BJ (cell line): ENCODE measurements around the gene MIOX. TPM values are rescaled to one million over a fixed set of nuclear protein-coding genes. Genes with fewer than 3 reads are reported as not detected.

Source experiments
- CTCF ChIA-PET: fragments of 350-600 bp; formaldehyde crosslinking; extraction: SDS; loops from one replicate; lab custom pipeline; 2021; ENCODE audit warnings: antibody characterized with exemption, inconsistent platforms; lab: Yijun Ruan, JAX
- POLR2A ChIA-PET: fragments of 300-600 bp; sonication (Branson Sonifier 250); formaldehyde crosslinking; extraction: SDS; loops from one replicate; lab custom pipeline; 2021; ENCODE audit warnings: antibody characterized with exemption; lab: Charles Lee
- DNase-seq: peaks from one replicate; pipeline ENCODE4 v3.0.0-alpha.2; 2011; ENCODE audit warnings: low read depth
- H3K27me3 ChIP-seq: 2 replicates; pipeline ENCODE4 v1.6.0; 2011; ENCODE audit warnings: low read length; ENCODE audit not compliant: control insufficient read depth, insufficient read depth
- H3K36me3 ChIP-seq: 2 replicates; pipeline ENCODE4 v1.5.1; 2011; ENCODE audit warnings: low read length; ENCODE audit not compliant: control insufficient read depth, insufficient read depth
- H3K4me3 ChIP-seq: 2 replicates; pipeline ENCODE4 v1.5.1; 2011; ENCODE audit warnings: low read depth, mild to moderate bottlenecking, control low read depth, low read length
- polyA plus RNA-seq: library from polyadenylated mRNA; depleted of rRNA; stranded (reverse); fragments of >200 nt; gene quantifications from 2 replicates; pipeline ENCODE4 v1.2.3, GENCODE V29; 2011
- TF ChIP-seq, protein P1 (sequence below): IDR thresholded peaks from 2 replicates; pipeline ENCODE4 v1.5.1; 2011; ENCODE audit warnings: low read depth, mild to moderate bottlenecking, control low read depth, inconsistent platforms, low read length, moderate library complexity; ENCODE audit not compliant: insufficient read depth

MIOX gene
- polyA plus RNA-seq, 1 experiment: 0.20 TPM

DNA sequence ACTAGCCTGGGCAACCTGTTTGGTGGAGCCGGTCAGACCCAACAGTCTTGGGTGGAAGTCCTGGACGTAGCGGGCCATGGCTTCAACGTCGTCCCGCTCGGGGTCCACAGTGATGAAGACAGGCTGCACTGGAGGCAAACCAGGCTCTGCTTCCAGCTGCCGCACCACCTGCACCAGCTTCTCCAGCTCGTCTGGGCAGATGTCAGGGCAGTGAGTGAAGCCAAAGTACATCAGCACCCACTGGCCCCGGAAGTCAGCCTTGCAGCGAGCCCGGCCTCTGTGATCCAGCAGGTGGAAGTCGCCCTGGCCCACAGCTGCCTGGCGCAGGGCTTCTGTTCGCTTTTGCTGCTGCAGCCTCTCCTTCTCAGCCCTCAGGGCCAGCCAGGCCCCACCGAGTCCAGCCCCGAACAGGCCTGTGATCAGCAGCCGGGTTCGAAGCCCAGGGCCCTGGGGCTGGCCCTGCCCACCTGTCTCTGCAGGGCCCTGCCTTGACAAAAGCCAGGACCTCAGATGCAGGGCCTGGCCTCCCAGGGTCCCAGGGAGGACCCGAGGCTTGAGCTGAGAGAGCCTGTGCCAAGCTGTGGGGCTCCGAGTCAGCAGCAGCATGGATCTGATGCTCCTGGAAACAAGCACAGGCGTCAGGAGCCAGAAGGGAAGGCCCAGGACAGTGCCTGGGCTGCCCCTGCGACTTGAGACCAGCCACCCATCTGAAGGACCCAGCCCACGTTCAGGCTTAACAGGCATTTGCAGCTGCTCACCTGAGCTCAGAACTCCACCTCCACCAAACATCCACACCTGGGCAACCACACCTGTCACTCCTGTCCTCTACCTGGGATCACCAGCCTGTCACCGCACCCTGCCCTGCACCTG, 37.4 kb downstream of the MIOX start:
- ChIA-PET CTCF (interaction anchor here (2.2 kb wide), 2 partner anchors 8 to 97 kb away, joined by 14 to 22 read pairs; no protein-coding TSS in a partner anchor), POLR2A (interaction anchor here (0.6 kb wide), 1 partner anchor 15 kb away, joined by 4 read pairs; no protein-coding TSS in a partner anchor)
- TF ChIP-seq, protein P1, sequence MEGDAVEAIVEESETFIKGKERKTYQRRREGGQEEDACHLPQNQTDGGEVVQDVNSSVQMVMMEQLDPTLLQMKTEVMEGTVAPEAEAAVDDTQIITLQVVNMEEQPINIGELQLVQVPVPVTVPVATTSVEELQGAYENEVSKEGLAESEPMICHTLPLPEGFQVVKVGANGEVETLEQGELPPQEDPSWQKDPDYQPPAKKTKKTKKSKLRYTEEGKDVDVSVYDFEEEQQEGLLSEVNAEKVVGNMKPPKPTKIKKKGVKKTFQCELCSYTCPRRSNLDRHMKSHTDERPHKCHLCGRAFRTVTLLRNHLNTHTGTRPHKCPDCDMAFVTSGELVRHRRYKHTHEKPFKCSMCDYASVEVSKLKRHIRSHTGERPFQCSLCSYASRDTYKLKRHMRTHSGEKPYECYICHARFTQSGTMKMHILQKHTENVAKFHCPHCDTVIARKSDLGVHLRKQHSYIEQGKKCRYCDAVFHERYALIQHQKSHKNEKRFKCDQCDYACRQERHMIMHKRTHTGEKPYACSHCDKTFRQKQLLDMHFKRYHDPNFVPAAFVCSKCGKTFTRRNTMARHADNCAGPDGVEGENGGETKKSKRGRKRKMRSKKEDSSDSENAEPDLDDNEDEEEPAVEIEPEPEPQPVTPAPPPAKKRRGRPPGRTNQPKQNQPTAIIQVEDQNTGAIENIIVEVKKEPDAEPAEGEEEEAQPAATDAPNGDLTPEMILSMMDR: no peak

DNA sequence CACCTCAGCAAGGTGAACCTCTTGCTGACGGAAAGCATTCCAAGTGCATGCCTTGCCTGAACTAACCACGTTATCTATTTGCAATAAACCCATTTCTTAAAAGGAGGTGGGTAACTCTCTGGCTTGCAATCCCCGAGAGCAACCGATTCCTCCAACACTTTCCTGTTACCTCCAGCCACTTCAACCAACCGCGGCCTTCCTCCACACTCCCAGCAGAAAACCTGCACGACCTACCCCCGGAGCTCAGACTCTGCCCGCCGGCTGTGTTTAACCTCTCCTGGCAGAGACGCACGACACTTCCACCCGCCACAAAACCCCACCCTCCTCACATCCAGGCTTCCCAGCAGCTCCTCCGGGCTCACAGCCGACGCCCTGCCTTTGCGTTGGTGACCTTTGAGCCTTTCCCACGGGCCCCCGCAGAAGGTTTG, 38.0 kb downstream of the MIOX start:
- H3K36me3 ChIP-seq: peaks cover 24% of the 10 kb centered on the region
- H3K27me3 ChIP-seq: no peaks in the 10 kb centered on the region
- no peak for DNase-seq
- CTCF ChIA-PET: interaction anchor here (1.5 to 2.2 kb wide), 4 partner anchors 9 to 286 kb away, joined by 4 to 22 read pairs (median 12); partner anchors contain the start of gene HDAC10
- POLR2A ChIA-PET: interaction anchor here (0.6 to 1.4 kb wide), 3 partner anchors 15 to 21 kb away, joined by 3 to 9 read pairs (median 4); partner anchors contain the start of genes KLHDC7B, LMF2 and NCAPH2
- TF ChIP-seq, protein P1: no peak
- H3K4me3 ChIP-seq: peak overlapping the region; percentile 75

More for the DNA sequence above, 37.4 kb downstream of the MIOX start:
- no peak for DNase-seq
- H3K4me3 ChIP-seq: peak overlapping the region; percentile 75
- H3K27me3 ChIP-seq: no peaks in the 10 kb centered on the region
- peaks cover 24% of the 10 kb centered on the region for H3K36me3 ChIP-seq

DNA sequence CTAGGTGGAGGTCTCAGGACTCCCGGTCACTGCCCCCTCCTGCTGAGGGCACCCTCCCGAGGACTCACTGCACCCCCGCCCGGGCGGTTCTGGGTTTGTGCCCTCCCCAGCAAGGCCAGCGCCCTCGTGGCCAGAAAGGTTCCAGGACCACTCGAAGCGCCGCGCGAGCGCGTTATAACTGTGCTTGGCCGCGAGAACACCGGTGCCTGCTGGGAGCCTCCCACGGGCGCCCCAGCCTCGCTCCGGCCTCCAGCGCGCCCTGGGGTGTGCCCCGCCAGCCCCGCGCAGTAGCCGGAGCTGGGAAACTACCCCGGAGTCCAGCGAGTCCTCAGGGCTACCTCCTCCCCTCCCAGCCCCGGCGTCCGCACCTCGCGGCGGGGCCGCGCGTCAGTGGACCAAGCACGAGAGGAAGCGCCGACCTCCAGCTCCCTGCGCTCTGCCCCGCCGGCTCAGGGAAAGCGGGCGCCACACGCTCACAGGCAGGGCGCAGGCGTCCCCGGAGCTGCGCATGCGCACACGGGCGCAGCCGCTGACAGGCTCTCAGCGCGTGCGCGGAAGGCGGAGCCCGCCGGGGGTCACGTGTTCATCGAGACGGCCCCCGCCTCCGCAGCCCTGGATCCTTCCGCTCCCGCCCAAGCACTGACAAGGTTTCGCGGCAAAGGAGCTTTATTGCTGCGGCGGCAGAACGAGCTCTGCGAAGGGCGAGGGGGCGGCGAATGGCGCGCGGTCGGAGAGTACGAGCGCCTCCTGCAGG, 38.6 kb downstream of the MIOX start, which contains the start of gene SCO2:
SCO2 (minus strand) TSS at position 495 of the 754 bp plus-strand sequence. CDS start 1,187 bp downstream, outside the sequence.
- Histone ChIP-seq H3K27me3 (no peaks in the 10 kb centered on the region), H3K4me3 (peak within 1 kb of the TSS; percentile 75), H3K36me3 (peaks cover 24% of the 10 kb centered on the region)
- TF ChIP-seq, protein P1: peak; percentile 42
- ChIA-PET POLR2A (interaction anchor here (0.5 to 1.4 kb wide), 4 partner anchors 13 to 112 kb away, joined by 3 to 14 read pairs (median 6); partner anchors contain the start of genes KLHDC7B, LMF2 and NCAPH2), CTCF (interaction anchor here (0.7 to 2.2 kb wide), 25 partner anchors 9 to 287 kb away, joined by 3 to 22 read pairs (median 6); partner anchors contain the start of genes CHKB, CPT1B, HDAC10 and KLHDC7B)
- peak; percentile 69 for DNase-seq

DNA sequence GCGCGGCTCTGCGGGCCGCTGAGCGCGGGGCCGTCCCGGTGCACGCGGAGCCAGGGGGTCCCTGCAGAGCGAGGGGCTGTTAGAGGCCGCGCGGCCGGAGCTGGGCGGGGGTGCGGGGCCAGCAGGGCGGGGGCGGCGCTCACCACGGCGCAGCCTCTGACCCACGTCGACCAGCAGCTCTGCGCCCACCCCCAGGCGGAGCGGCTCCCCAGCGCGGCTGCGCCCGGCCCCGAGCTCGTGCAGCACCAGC, 39.1 kb downstream of the MIOX start:
- CTCF ChIA-PET: interaction anchor here (0.7 to 2.2 kb wide), 25 partner anchors 10 to 287 kb away, joined by 3 to 22 read pairs (median 6); partner anchors contain the start of genes CHKB, CPT1B, HDAC10 and KLHDC7B
- H3K27me3 ChIP-seq: no peaks in the 10 kb centered on the region
- H3K4me3 ChIP-seq: peak overlapping the region; percentile 75
- POLR2A ChIA-PET: interaction anchor here (0.5 to 1.4 kb wide), 3 partner anchors 13 to 20 kb away, joined by 3 to 9 read pairs (median 4); partner anchors contain the start of genes KLHDC7B, LMF2 and NCAPH2
- TF ChIP-seq, protein P1: no peak
- peaks cover 24% of the 10 kb centered on the region for H3K36me3 ChIP-seq
- no peak for DNase-seq
